C1 segment of cervical spinal cord (tissue), 14 donors: ENCODE results near the gene SNAP91.
"Not testable (repeated sequence)": the region's sequence is repeated elsewhere in the genome, so short reads cannot be mapped to it uniquely, and the experiment has no call there.

Experiments used
- DNase-seq, 14 donors: peaks; one replicate each; lab custom pipeline; 2025; lab: John Stamatoyannopoulos, UW

The SNAP91 gene

GRCh38 chr6:83629908-83630307, 79.0 kb downstream of the SNAP91 start:
- DNase-seq: not testable (repeated sequence)

- peak in 2 of 14 donors; percentile 6 to 32 for DNase-seq
Observed at GRCh38 chr6:83615025-83615999, 93.6 kb downstream of the SNAP91 start.

GRCh38 chr6:83613378-83613777, 95.5 kb downstream of the SNAP91 start:
- DNase-seq: no peak

- no peak for DNase-seq
Observed at GRCh38 chr6:83609248-83609647, 99.7 kb downstream of the SNAP91 start.

- no peak for DNase-seq
Observed at GRCh38 chr6:83605517-83605916, 103.4 kb downstream of the SNAP91 start.

- peak in 1 of 14 donors; percentile 5 for DNase-seq
Observed at GRCh38 chr6:83603551-83603950, 105.3 kb downstream of the SNAP91 start.

GRCh38 chr6:83601119-83601518, 107.8 kb downstream of the SNAP91 start:
- DNase-seq: no peak

- no peak for DNase-seq
Observed at GRCh38 chr6:83600459-83600858, 108.4 kb downstream of the SNAP91 start.

GRCh38 chr6:83597511-83597910, 111.4 kb downstream of the SNAP91 start:
- DNase-seq: no peak

GRCh38 chr6:83597051-83597450, 111.8 kb downstream of the SNAP91 start:
- peak in 1 of 14 donors; percentile 5 for DNase-seq

- no peak for DNase-seq
Observed at GRCh38 chr6:83594941-83595340, 114.0 kb downstream of the SNAP91 start.

GRCh38 chr6:83593395-83593785, 115.5 kb downstream of the SNAP91 start:
- DNase-seq: no peak

GRCh38 chr6:83592770-83593394, 116.0 kb downstream of the SNAP91 start:
- no peak for DNase-seq

GRCh38 chr6:83590416-83590815, 118.5 kb downstream of the SNAP91 start:
- no peak for DNase-seq

- no peak for DNase-seq
Observed at GRCh38 chr6:83589076-83589475, 119.8 kb downstream of the SNAP91 start.

- DNase-seq: no peak
Observed at GRCh38 chr6:83578057-83578456, 130.8 kb downstream of the SNAP91 start.

GRCh38 chr6:83574783-83575182, 134.1 kb downstream of the SNAP91 start:
- no peak for DNase-seq

- not testable (repeated sequence) for DNase-seq
Observed at GRCh38 chr6:83571663-83572185, 137.2 kb downstream of the SNAP91 start.

- DNase-seq: no peak
Observed at GRCh38 chr6:83558975-83559374, 149.9 kb downstream of the SNAP91 start.

GRCh38 chr6:83556871-83557270, 152.0 kb downstream of the SNAP91 start:
- no peak for DNase-seq

- not testable (repeated sequence) for DNase-seq
Observed at GRCh38 chr6:83551748-83552147, 157.2 kb downstream of the SNAP91 start.

- not testable (repeated sequence) for DNase-seq
Observed at GRCh38 chr6:83550482-83550881, 158.4 kb downstream of the SNAP91 start.
